Measurements from ENCODE around the gene MYL11.
A peak's percentile ranks its signal among the peaks of the same experiment; 100 is the strongest.
"Not testable (repeated sequence)": the region's sequence is repeated elsewhere in the genome, so short reads cannot be mapped to it uniquely, and the experiment has no call there.

Gene MYL11, protein sequence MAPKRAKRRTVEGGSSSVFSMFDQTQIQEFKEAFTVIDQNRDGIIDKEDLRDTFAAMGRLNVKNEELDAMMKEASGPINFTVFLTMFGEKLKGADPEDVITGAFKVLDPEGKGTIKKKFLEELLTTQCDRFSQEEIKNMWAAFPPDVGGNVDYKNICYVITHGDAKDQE

DNA sequence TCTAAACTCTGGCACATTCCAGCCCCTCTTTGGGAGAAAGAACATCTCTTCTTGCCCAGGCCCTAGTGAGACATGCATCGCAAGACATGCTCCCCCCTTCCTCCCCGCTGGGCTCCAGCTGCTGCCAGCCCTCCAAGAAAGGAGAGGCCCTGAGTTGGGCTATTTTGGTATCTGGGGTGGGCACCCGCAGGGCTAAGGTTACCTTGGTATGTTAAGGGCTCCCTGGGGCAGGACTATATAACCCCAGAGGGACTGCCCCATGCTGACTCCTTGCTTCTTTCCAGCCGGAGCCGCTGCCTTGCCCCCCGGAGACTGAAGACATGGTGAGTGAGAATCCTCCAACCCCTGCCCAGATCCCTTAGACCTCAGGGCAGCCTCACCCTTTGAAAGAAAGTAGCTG, at the start of gene MYL11:
Gene MYL11, plus strand, starts transcription at position 265 of the 400 bp plus-strand sequence. Its CDS starts 56 bp downstream, at position 321.
- DNase-seq, result no peak

GRCh38 chr16:30334473-30334989, 40.1 kb upstream of the MYL11 start:
- peak; percentile 3 for DNase-seq

DNA sequence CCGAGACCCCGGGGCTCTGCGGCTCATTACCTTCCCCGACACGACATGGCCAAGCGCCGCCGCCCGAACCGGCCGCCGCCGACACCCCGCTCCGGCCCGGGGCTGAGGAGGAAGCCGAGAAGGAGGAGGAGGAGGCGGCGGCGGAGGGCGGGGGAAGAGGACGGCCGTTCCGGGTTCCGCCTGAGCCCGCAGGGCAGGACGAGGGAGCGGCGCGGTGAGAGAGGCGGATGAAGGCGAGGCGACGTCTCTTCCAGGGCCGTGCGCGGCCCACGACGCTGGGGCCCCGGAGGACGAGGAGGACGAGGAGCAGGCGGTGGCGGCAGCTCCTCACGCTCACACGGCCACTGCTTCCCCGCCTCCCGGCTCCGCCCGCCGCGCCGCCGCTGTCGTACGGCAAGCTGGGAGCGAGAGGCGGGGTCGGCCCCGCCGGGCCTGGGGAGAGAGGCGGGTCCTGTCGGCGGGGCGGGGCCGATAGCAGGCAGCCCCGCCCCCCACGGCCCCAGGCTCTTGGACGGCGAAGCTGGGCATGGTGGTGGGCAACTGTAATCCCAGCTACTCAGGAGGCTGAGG, 39.5 kb upstream of the MYL11 start:
- DNase-seq, result peak; percentile 69

DNA sequence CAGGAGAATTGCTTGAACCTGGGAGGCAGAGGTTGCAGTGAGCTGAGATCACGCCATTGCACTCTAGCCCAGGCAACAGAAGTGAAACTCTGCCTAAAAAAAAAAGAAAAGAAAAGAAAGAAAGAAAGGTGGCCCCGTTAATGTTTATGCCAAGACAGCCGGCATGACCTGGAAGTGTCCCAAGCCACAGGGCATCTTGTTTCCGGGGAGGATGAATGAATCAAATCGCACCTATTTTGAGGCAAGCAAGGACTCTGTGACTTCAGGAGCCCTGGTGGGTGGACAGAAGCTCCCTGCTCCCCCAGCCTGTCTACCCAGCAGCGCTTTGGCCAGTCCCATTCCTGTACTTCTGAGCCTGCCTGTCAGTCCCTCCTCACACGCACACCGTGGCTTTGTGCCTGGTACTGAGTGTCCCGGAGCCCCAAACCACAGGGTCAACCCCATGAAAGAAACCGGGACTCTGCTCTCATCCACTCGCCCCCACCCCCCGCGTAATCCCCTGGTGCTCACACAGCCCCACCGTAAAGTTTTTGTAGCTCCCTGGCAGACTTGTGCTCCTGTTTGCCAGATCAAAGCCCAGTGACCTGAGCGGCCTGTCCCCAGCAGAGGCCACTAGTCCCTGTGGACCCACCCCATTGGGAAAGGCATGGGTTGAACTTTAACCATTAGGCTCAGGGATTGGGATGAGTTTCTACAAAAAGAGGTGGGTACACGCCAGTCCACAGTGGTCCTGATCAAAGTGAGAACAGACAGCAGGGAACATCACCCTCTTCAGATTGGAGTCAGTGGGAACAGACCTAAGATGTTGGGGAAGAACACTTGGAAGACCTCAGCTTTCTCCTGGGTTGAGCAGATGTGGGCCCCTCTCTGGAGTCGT, 38.8 kb upstream of the MYL11 start:
- DNase-seq, result peak; percentile 69

DNA sequence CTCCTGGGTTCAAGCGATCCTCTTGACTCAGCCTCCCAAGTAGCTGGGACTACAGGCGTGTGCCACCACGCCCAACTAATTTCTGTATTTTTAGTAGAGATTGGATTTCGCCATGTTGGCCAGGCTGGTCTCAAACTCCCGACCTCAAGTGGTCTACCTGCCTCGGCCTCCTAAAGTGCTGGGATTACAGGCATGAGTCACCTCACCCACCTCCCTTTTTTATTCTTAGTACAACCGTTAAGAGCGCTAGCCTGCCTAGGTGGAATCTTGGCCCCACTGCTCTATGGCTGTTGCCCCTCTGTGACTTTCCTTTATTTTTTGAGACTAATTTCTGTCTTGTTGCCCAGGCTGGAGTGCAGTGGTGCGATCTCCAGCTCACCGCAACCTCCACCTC, 36.6 kb upstream of the MYL11 start:
- not testable (repeated sequence) for DNase-seq

- not testable (repeated sequence) for DNase-seq
Observed at GRCh38 chr16:30338715-30339114, 35.9 kb upstream of the MYL11 start.

- no peak for DNase-seq
Observed at GRCh38 chr16:30340621-30341020, 34.0 kb upstream of the MYL11 start.

DNA sequence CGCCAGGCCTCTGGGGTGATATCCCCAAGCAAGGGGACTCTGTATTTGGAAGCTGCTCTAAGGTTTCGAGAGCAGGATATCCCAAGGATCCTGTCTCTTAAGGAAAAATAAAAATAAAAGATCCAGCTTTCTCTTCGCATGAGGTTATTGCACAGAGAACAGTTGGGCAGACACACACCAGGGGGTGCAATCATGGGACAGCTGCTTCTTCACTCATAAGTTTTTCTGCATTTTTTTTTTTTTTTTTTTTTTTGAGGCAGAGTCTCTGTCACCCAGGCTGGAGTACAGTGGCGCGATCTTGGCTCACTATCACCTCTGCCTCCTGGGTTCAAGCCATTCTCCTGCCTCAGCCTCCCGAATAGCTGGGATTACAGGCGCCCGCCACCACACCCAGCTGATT, 32.6 kb upstream of the MYL11 start:
- DNase-seq, result not testable (repeated sequence)

DNA sequence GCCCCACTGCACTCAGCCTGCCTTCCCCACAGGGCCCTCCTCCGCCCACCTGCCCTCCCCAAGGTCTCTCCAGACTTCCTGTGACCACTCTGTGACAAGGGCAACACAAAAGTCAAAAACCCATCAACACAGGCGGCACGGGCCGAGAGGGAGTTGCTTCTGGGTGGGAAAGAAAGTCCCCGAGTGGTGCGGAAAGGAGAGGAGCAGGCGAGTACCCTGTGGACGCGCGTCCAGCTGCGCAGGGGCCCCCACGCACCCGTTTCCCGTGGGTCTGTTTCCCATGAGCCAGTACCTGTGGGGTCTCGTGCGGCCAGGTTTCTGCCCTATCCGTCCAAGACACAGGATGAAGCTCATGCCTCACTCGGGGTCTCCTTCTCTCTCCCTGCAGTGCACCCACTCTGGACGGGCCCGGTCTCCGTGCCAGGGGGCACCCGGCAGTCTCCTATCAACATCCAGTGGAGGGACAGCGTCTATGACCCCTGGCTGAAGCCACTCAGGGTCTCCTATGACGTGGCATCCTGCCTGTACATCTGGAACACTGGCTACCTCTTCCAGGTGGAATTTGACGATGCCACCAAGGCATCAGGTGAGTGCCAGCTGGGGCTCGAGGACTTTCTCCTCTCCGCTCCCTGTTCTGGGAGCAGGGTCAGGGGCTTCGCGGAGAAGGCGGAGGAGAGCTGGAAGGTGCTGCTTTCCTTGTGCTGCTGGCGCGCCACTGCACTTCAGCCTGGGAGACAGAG, 31.7 kb upstream of the MYL11 start:
- DNase-seq, result no peak

- DNase-seq, result not testable (repeated sequence)
Observed at GRCh38 chr16:30343491-30343820, 31.1 kb upstream of the MYL11 start.

- DNase-seq, result no peak
Observed at GRCh38 chr16:30346286-30346685, 28.3 kb upstream of the MYL11 start.

- DNase-seq, result no peak
Observed at GRCh38 chr16:30348113-30348512, 26.5 kb upstream of the MYL11 start.

- DNase-seq, result no peak
Observed at GRCh38 chr16:30348929-30349328, 25.7 kb upstream of the MYL11 start.

GRCh38 chr16:30349675-30350074, 24.9 kb upstream of the MYL11 start:
- no peak for DNase-seq

DNA sequence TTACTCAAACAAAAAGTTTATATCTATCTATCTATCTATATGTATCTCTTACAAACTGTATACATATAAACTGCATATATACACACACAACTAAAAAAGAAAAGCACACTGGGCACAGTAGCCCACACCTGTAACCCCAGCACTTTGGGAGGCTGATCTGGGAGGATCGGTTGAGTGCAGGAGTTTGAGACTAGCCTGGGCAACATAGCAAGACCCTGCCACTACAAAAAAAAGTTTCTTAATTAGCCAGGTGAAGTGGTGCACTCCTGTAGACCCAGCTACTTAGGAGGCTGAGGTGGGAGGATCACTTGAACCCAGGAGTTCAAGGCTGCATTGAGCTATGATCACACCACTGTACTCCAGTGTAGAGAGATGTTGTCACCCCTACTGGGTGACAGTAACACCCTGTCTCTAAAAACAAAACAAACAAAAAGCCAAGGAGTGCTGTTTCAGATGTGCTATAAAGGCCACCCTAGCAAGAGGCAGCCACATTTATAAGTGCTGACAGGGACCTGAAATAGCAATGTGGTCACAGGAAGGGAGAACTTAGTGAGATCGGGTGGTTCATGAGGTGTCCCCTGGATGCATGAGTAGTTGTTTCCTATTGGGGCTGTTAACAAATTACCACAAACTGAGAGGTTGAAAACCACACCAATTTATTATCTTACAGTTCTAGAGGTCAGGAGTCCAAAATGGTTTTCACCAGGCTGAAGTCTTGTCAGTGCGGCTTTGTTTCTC, 24.3 kb upstream of the MYL11 start:
- DNase-seq, result no peak

GRCh38 chr16:30351001-30351441, 23.6 kb upstream of the MYL11 start:
- DNase-seq, result no peak

DNA sequence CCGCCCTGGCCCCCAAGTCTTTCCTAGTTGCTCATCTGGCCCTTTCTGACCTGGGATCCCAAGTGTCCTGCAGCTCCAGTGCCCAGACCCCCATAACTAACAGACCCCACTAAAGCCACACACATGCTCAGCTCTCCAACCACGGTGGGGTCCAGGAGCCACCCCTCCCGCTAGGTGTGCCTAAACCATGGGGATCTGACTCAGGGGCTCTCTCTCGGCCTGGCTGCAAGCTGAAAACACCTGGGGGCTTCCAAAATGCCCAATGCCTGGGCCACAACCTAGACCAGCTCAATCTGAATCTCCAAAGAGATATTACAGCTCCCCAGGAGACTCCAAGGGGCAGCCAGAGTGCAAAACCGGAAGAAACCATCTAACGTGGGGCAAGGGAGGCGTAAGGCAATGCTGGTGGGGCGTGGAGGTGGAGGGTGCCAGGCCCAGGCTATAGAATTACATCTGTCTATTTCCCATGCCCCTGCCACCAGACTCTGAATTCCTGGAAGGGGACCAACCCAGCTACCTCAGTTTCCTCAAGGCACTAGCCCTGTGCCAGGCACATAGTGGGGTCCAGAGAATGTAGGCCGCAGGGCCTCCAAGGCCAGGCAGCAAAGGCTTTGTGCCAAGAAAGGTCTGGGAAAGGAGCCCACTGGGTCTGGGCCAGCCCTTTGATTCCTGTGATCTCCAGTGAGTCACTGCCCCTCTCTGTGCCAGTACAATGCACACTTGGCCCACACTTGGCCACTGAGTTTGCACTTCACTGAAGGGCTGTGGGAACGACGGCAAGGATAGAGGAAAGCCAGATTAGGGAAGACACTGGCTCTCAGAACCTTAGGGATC, 22.8 kb upstream of the MYL11 start:
- DNase-seq, result no peak

GRCh38 chr16:30352488-30353401, 21.9 kb upstream of the MYL11 start:
- no peak for DNase-seq

GRCh38 chr16:30353438-30354129, 21.0 kb upstream of the MYL11 start:
- DNase-seq, result no peak
